ENCODE data around the gene ZNF496. TPM values are rescaled to one million over a fixed set of nuclear protein-coding genes. Genes with fewer than 3 reads are reported as not detected.

ZNF496 gene
- total and polyA plus RNA-seq, 9 of the 15 experiments (the other 6 are each of a cell fraction or from before 2014, with no cell fraction given), result 4.3 to 54.0 (median 31.3) TPM

GRCh38 chr1:247357781-247358211 lies 26.1 kb upstream of the ZNF496 start (continued):
- 0 out of 2 replicates have a peak, but pooled peaks have one; percentile 18 for TF ChIP-seq TFAP4 (CRISPR knock-in tag; IDR thresholded peaks at IDR 0.05; ENCODE audit: borderline replicate concordance)
- TF ChIP-seq NRF1 (conservative IDR thresholded peaks at IDR 0.05 in 1 of 2, IDR thresholded peaks at IDR 0.05 in 1 of 2), result peak; percentile 39 to 46; a peak in 3 of 4 replicates
- no peak for TF ChIP-seq STAT5A (IDR thresholded peaks at IDR 0.05; ENCODE audit: borderline replicate concordance, low read length)
- TF ChIP-seq JUN (IDR thresholded peaks at IDR 0.05; ENCODE audit: borderline replicate concordance, low read depth, low read length), result 0 out of 2 replicates have a peak, but pooled peaks have one; percentile 30
- TF ChIP-seq JUN (CRISPR knock-in tag; IDR thresholded peaks at IDR 0.05; ENCODE audit: borderline replicate concordance), result no peak
- no peak for TF ChIP-seq MNT (conservative IDR thresholded peaks at IDR 0.05)
- TF ChIP-seq MEIS2 (IDR thresholded peaks at IDR 0.05; ENCODE audit: partially characterized antibody), result peak; percentile 73
- peak; percentile 30; the same call in 1 of the 2 replicates for TF ChIP-seq ATF7 (IDR thresholded peaks at IDR 0.05)
- no peak; the same call in 1 of the 2 replicates for TF ChIP-seq NR2C1 (IDR thresholded peaks at IDR 0.05)
- TF ChIP-seq NR2C1 (tag; IDR thresholded peaks at IDR 0.05), result peak; percentile 73; the same call in 1 of the 2 replicates
- TF ChIP-seq DEAF1 (CRISPR knock-in tag; IDR thresholded peaks at IDR 0.05), result 0 out of 2 replicates have a peak, but pooled peaks have one; percentile 9
- TF ChIP-seq ZNF395 (CRISPR knock-in tag; IDR thresholded peaks at IDR 0.05), result no peak
- TF ChIP-seq ATF3 (IDR thresholded peaks at IDR 0.05), result peak; percentile 58; the same call in 1 of the 2 replicates
- no peak for TF ChIP-seq ATF3 (CRISPR knock-in tag; conservative IDR thresholded peaks at IDR 0.05)
- TF ChIP-seq YBX1 (IDR thresholded peaks at IDR 0.05), result no peak
- no peak for TF ChIP-seq NR2C2 (CRISPR knock-in tag; IDR thresholded peaks at IDR 0.05)
- peak; percentile 91 for TF ChIP-seq NR2C2 (tag; IDR thresholded peaks at IDR 0.05)
- TF ChIP-seq CEBPG (CRISPR knock-in tag; IDR thresholded peaks at IDR 0.05), result no peak
- TF ChIP-seq CEBPG (tag; conservative IDR thresholded peaks at IDR 0.05 in 1 of 2, IDR thresholded peaks at IDR 0.05 in 1 of 2), result peak in 1 of 2 experiments; percentile 73; a peak in 1 of 4 replicates
- no peak for TF ChIP-seq GTF2F1 (IDR thresholded peaks at IDR 0.05; ENCODE audit: low read depth, low read length)
- peak; percentile 47; the same call in 1 of the 2 replicates for TF ChIP-seq CREM (IDR thresholded peaks at IDR 0.05; ENCODE audit: low read depth)
- peak; percentile 62; the same call in 1 of the 2 replicates for TF ChIP-seq ZNF175 (CRISPR knock-in tag; IDR thresholded peaks at IDR 0.05; ENCODE audit: low read depth)
